HG03571 (cell line): ENCODE results near the gene OPRM1.
"Not testable (repeated sequence)": the region's sequence is repeated elsewhere in the genome, so short reads cannot be mapped to it uniquely, and the experiment has no call there.

ENCODE experiments used
- ATAC-seq: cut with Tn5 transposase; IDR thresholded peaks from one replicate; pipeline ENCODE4 v1.9.1; 2021; ENCODE audit not compliant: unreplicated experiment

OPRM1 gene

GRCh38 chr6:154039231-154039842 lies at the start of gene OPRM1:
TSS of gene OPRM1 (plus strand) at chr6:154039240. CDS start at chr6:154039545, 305 bp downstream.
- no peak for ATAC-seq

- ATAC-seq, result no peak
Observed at GRCh38 chr6:153989989-153990388, 49.1 kb upstream of the OPRM1 start.

- no peak for ATAC-seq
Observed at GRCh38 chr6:153994004-153994403, 45.0 kb upstream of the OPRM1 start.

- ATAC-seq, result no peak
Observed at GRCh38 chr6:153994811-153995210, 44.2 kb upstream of the OPRM1 start.

GRCh38 chr6:153997221-153997620 lies 41.8 kb upstream of the OPRM1 start:
- ATAC-seq, result no peak

GRCh38 chr6:154001494-154002285 lies 37.4 kb upstream of the OPRM1 start:
- no peak for ATAC-seq

- no peak for ATAC-seq
Observed at GRCh38 chr6:154002894-154003293, 36.1 kb upstream of the OPRM1 start.

- ATAC-seq, result no peak
Observed at GRCh38 chr6:154010371-154010770, 28.7 kb upstream of the OPRM1 start.

- no peak for ATAC-seq
Observed at GRCh38 chr6:154012852-154013251, 26.2 kb upstream of the OPRM1 start.

GRCh38 chr6:154017786-154018185 lies 21.3 kb upstream of the OPRM1 start:
- ATAC-seq, result no peak

GRCh38 chr6:154030646-154031045 lies 8.4 kb upstream of the OPRM1 start:
- ATAC-seq, result no peak

GRCh38 chr6:154041001-154041400 lies 2.0 kb downstream of the OPRM1 start:
- no peak for ATAC-seq

GRCh38 chr6:154053141-154053540 lies 14.1 kb downstream of the OPRM1 start:
- ATAC-seq, result no peak

GRCh38 chr6:154056536-154056935 lies 17.5 kb downstream of the OPRM1 start:
- no peak for ATAC-seq

- no peak for ATAC-seq
Observed at GRCh38 chr6:154057098-154057497, 18.1 kb downstream of the OPRM1 start.

- ATAC-seq, result no peak
Observed at GRCh38 chr6:154058963-154059680, 20.1 kb downstream of the OPRM1 start.

- no peak for ATAC-seq
Observed at GRCh38 chr6:154060076-154060475, 21.0 kb downstream of the OPRM1 start.

- ATAC-seq, result no peak
Observed at GRCh38 chr6:154070041-154070440, 31.0 kb downstream of the OPRM1 start.

GRCh38 chr6:154070657-154071056 lies 31.6 kb downstream of the OPRM1 start:
- no peak for ATAC-seq

GRCh38 chr6:154071236-154071635 lies 32.2 kb downstream of the OPRM1 start:
- no peak for ATAC-seq

GRCh38 chr6:154071711-154072110 lies 32.7 kb downstream of the OPRM1 start:
- no peak for ATAC-seq

GRCh38 chr6:154078596-154078995 lies 39.6 kb downstream of the OPRM1 start:
- not testable (repeated sequence) for ATAC-seq
